A673 (cell line): ENCODE data around the gene ARPIN.

Experiments
- EZH2 ChIP-seq: fragments of 200-600 bp; sonication (generic); IDR thresholded peaks from 2 replicates; pipeline ENCODE4 v1.6.1; 2017; ENCODE audit warnings: borderline replicate concordance, low read depth, mild to moderate bottlenecking, mixed read lengths, antibody characterized with exemption, low read length; ENCODE audit not compliant: poor library complexity, severe bottlenecking
- TF ChIP-seq, protein P1 (sequence below): fragments of 300-800, 200-600 bp; sonication (generic); conservative IDR thresholded peaks from 2 replicates; pipeline ENCODE4 v1.5.1; 2017; ENCODE audit warnings: low read depth, mild to moderate bottlenecking, antibody characterized with exemption, low read length, moderate library complexity, mixed read lengths

DNA sequence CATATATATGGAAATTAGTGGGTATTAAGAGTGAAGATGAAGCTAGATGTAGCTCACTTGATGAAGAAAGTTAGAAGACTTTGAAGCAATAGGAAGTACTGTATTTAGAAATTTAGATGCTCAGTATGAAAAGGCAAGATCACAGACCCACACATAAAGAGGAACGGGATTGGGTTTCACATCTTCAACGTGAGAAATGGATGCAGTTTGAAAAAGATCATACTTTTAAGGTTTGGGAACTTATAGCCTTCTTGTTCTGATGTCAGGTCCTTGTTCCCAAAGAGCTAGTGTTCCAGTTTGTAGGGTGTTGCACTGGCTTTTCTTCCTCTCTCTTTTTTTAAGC is 35.7 kb downstream of the ARPIN start:
- TF ChIP-seq, protein P1, sequence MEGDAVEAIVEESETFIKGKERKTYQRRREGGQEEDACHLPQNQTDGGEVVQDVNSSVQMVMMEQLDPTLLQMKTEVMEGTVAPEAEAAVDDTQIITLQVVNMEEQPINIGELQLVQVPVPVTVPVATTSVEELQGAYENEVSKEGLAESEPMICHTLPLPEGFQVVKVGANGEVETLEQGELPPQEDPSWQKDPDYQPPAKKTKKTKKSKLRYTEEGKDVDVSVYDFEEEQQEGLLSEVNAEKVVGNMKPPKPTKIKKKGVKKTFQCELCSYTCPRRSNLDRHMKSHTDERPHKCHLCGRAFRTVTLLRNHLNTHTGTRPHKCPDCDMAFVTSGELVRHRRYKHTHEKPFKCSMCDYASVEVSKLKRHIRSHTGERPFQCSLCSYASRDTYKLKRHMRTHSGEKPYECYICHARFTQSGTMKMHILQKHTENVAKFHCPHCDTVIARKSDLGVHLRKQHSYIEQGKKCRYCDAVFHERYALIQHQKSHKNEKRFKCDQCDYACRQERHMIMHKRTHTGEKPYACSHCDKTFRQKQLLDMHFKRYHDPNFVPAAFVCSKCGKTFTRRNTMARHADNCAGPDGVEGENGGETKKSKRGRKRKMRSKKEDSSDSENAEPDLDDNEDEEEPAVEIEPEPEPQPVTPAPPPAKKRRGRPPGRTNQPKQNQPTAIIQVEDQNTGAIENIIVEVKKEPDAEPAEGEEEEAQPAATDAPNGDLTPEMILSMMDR, result no peak
- TF ChIP-seq EZH2, result no peak
